ENCODE measurements around the gene PRR20G. TPM values are rescaled to one million over a fixed set of nuclear protein-coding genes. Genes with fewer than 3 reads are reported as not detected.
A peak's percentile ranks its signal among the peaks of the same experiment; 100 is the strongest.
"Not testable (repeated sequence)": the region's sequence is repeated elsewhere in the genome, so short reads cannot be mapped to it uniquely, and the experiment has no call there.

Gene PRR20G
- not detected in 2 replicates for total RNA-seq (2014; rRNA removed; shearing (Covaris generic))

GRCh38 chr3:127287840-127288239 lies at the start of gene PRR20G:
PRR20G (minus strand) TSS chr3:127288046; CDS start chr3:127287365, 681 bp downstream.
- DNase-seq (ENCODE audit: low spot score) = no peak

GRCh38 chr3:127337001-127337400 lies 49.2 kb upstream of the PRR20G start:
- DNase-seq (ENCODE audit: low spot score) = no peak

DNA sequence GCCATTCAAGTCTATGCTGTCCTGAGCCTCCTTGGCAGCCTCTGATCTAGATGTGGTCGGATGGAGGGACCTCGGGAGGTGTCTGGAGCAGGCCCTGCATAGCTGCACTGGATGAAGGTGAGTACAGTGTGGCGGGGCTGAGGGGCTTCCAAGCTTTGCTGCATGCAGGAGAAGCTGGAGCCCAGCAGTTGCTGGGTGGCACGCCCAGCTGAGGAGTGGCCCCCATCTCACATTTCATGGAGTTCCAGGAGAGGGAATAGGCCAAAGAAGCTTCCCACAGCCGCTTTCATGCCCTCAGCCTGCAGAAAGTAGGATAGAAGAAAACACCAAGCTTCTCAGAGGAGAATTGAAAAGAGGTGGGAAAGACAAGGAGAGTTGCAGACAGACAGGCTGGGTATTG lies 48.3 kb upstream of the PRR20G start:
- no peak for DNase-seq (ENCODE audit: low spot score)

DNA sequence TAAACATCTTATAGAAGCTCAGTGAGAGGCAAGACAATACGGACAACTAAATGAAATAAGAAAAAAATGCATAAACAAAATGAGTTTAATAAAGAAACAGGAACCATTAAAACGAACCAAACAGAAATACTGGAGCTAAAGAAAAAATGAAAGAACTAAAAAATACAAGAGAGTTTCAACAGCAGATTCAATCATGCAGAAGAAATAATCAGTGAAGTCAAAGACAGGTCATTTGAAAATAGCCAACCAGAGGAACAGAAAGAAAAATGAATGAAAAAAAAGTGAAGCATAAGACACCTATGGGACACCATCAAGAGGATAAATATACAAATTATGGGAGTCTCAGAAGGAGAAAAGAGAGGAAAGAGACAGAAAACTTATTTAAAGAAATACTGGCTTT lies 42.5 kb upstream of the PRR20G start:
- no peak for DNase-seq (ENCODE audit: low spot score)

DNA sequence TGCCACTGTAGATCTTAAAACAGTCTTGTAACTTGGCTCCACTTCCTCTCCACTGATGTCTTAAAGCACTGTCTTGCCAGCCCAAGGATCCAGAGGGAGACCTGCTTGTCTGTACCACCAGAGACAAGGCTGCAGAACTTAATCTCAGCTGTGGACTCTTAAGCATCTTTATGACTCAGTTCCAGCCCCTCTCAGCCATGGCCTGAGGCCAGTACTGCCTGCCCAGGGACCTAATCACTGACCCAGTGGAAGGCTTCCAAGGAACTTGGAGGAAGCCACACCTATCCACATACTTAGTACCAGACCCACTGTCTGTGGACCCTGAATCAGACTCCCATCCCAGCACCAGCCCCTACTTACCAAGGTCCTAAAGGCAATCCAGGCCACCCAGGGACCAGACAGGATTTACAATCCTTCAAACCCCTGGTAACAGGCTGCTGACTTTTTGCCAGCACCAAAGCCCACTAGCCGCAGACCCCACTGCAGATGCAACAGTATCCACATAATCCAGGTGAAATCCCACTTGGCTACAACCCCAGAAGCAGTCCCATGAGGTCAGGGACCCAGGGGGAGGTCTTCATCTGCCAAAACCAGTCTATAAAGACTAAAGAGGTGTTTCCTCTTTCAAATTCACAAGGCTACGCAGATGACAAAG lies 41.9 kb upstream of the PRR20G start:
- DNase-seq (ENCODE audit: low spot score) = no peak

- DNase-seq (ENCODE audit: low spot score) = no peak
Observed at GRCh38 chr3:127328421-127328820, 40.6 kb upstream of the PRR20G start.

DNA sequence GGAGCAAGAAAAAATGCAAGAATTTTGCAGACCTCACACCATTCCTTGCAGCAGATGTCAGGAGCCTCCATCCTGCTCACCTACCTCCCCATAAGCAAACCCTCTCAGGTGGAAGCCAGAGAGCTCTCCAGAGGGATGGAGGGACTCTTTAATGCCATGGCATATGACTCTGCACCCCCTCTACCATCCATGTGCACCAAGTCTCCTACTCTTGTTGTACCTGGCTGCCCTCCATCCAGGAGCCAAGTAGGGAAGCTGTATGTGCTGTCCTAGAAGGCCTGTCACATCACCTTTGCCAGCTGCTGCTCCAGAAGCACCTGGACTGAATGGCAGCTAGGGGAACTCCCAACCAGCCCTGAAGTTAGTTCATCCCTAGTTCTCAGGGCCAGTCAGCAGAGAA lies 38.5 kb upstream of the PRR20G start:
- DNase-seq (ENCODE audit: low spot score) = no peak

- DNase-seq (ENCODE audit: low spot score) = no peak
Observed at GRCh38 chr3:127325629-127325961, 37.7 kb upstream of the PRR20G start.

GRCh38 chr3:127324913-127325628 lies 37.2 kb upstream of the PRR20G start:
- DNase-seq (ENCODE audit: low spot score) = no peak

DNA sequence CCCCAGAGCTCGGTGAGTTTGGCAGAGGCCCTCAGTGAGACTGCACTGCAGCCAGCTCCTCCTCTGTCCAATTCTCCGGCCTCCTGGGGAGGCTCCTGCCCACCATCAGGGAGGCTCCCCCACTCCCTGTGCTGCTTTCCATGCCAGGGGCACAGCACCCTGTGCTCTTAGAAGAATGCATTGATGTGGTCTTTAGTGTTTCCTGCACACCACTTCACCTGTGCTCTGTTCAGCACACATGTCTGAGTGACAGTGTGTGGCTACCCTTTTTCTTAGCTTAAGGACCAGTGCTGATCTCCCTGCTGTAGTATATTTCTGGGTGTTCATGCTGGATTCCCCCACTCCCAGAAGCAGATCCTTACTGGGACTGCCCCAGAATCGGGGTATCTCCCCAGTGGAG lies 36.2 kb upstream of the PRR20G start:
- no peak for DNase-seq (ENCODE audit: low spot score)

- no peak for DNase-seq (ENCODE audit: low spot score)
Observed at GRCh38 chr3:127323581-127323980, 35.7 kb upstream of the PRR20G start.

GRCh38 chr3:127321371-127321770 lies 33.5 kb upstream of the PRR20G start:
- DNase-seq (ENCODE audit: low spot score) = no peak

GRCh38 chr3:127320529-127321121 lies 32.8 kb upstream of the PRR20G start:
- DNase-seq (ENCODE audit: low spot score) = peak; percentile 32

DNA sequence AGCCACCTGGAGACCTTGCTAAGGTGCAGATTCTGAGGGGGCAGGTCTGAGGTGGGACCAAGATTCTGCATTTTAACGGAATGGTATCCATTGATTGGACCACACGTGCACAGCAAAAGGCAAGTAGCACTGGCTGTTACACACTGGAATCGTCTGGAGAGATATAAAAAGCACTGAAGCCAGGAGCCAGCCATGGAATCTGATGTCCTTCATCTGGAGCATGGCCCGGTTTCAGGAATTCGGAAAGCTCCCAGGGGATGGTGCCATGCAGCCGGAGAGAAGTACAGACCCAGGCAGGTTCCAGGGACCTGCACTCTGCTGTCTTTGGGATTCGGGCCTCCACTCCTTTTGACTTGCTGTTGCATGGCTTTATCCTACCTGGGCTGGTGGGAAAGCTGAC lies 28.8 kb upstream of the PRR20G start:
- DNase-seq (ENCODE audit: low spot score) = no peak

DNA sequence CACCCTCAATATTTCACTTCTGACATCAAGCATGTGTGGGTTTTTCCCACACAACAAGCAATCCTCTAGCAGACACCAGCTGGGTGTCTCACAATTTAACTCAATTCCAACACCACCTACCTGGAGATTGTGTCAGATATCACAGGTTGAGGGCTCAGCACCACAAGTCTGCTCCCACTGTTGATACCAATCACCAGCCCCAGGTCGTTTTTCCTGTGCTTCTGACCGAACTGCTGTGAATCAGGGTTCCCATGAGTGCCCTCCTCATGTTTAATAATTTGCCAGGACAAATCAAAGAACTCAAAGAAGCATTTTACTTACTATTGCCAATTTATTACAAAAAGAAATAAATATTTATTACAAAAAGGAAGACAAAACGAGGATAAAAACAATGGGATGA lies 25.0 kb upstream of the PRR20G start:
- no peak for DNase-seq (ENCODE audit: low spot score)

GRCh38 chr3:127308821-127309220 lies 21.0 kb upstream of the PRR20G start:
- not testable (repeated sequence) for DNase-seq (ENCODE audit: low spot score)

DNA sequence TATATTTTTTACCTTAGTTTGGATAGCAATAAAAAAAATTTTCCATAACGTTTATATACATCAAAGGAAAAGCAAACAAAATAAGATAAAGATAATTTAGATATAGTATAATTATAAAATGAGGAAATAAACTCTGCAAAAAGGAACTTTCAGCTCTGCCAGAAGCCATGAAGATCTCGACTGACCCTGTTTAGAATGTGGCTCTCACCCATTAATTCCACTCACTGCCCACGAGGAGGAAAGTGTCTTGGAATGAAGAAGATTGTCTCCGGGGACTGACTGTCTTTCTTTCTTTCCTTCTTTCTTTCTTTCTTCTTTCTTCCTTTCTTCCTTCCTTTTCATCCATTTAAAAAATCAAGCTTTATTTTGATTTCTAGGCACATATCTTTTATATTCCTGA lies 20.1 kb upstream of the PRR20G start:
- DNase-seq (ENCODE audit: low spot score) = no peak

GRCh38 chr3:127307112-127307835 lies 19.4 kb upstream of the PRR20G start:
- DNase-seq (ENCODE audit: low spot score) = no peak

- no peak for DNase-seq (ENCODE audit: low spot score)
Observed at GRCh38 chr3:127306361-127307111, 18.7 kb upstream of the PRR20G start.

GRCh38 chr3:127305499-127306060 lies 17.7 kb upstream of the PRR20G start:
- DNase-seq (ENCODE audit: low spot score) = no peak

GRCh38 chr3:127304121-127304744 lies 16.4 kb upstream of the PRR20G start:
- peak; percentile 24 for DNase-seq (ENCODE audit: low spot score)

Measured in A172 (cell line).